ENCODE measurements around the gene HMGN4.
"Not testable (repeated sequence)": the region's sequence is repeated elsewhere in the genome, so short reads cannot be mapped to it uniquely, and the experiment has no call there.

HMGN4 gene

GRCh38 chr6:26537846-26538571 lies at the start of gene HMGN4:
HMGN4 (plus strand) TSS chr6:26538366; CDS start chr6:26545207, 6,841 bp downstream.
- DNase-seq, result peak; percentile 82

- no peak for DNase-seq
Observed at GRCh38 chr6:26489996-26490964, 47.9 kb upstream of the HMGN4 start.

- no peak for DNase-seq
Observed at GRCh38 chr6:26491604-26492003, 46.6 kb upstream of the HMGN4 start.

- DNase-seq, result no peak
Observed at GRCh38 chr6:26493258-26493657, 44.9 kb upstream of the HMGN4 start.

- DNase-seq, result no peak
Observed at GRCh38 chr6:26494117-26494516, 44.0 kb upstream of the HMGN4 start.

- DNase-seq, result no peak
Observed at GRCh38 chr6:26495281-26495680, 42.9 kb upstream of the HMGN4 start.

- no peak for DNase-seq
Observed at GRCh38 chr6:26497610-26498009, 40.6 kb upstream of the HMGN4 start.

- DNase-seq, result no peak
Observed at GRCh38 chr6:26500102-26500501, 38.1 kb upstream of the HMGN4 start, which contains the start of gene BTN1A1. BTN1A1 (plus strand) TSS chr6:26500303; CDS start chr6:26501287, 984 bp downstream.

- DNase-seq, result peak; percentile 52
Observed at GRCh38 chr6:26501482-26501986, 36.6 kb upstream of the HMGN4 start.

- DNase-seq, result no peak
Observed at GRCh38 chr6:26502165-26502564, 36.0 kb upstream of the HMGN4 start.

- DNase-seq, result no peak
Observed at GRCh38 chr6:26502626-26503025, 35.5 kb upstream of the HMGN4 start.

- no peak for DNase-seq
Observed at GRCh38 chr6:26507658-26508057, 30.5 kb upstream of the HMGN4 start.

GRCh38 chr6:26511033-26511432 lies 27.1 kb upstream of the HMGN4 start:
- DNase-seq, result not testable (repeated sequence)

- DNase-seq, result no peak
Observed at GRCh38 chr6:26514984-26515383, 23.2 kb upstream of the HMGN4 start.

GRCh38 chr6:26516481-26517427 lies 21.4 kb upstream of the HMGN4 start:
- DNase-seq, result no peak

GRCh38 chr6:26519359-26519758 lies 18.8 kb upstream of the HMGN4 start:
- no peak for DNase-seq

- peak; percentile 57 for DNase-seq
Observed at GRCh38 chr6:26520237-26520849, 17.8 kb upstream of the HMGN4 start.

GRCh38 chr6:26520850-26521599 lies 17.1 kb upstream of the HMGN4 start:
- DNase-seq, result peak; percentile 92

- DNase-seq, result peak; percentile 80
Observed at GRCh38 chr6:26521600-26522391, 16.4 kb upstream of the HMGN4 start.

Data from stimulated activated CD8-positive, alpha-beta memory T cell treated with anti-CD3 and anti-CD28 coated beads, Interleukin-4, amount 100 ng/mL, for 48 hours (primary cell).